ENCODE measurements around the gene ANKRD34A. TPM values are rescaled to one million over a fixed set of nuclear protein-coding genes. Genes with fewer than 3 reads are reported as not detected.
A peak's percentile ranks its signal among the peaks of the same experiment; 100 is the strongest.

ANKRD34A gene
- total RNA-seq, 1 experiment from 2014 or later: 1.6 TPM

DNA sequence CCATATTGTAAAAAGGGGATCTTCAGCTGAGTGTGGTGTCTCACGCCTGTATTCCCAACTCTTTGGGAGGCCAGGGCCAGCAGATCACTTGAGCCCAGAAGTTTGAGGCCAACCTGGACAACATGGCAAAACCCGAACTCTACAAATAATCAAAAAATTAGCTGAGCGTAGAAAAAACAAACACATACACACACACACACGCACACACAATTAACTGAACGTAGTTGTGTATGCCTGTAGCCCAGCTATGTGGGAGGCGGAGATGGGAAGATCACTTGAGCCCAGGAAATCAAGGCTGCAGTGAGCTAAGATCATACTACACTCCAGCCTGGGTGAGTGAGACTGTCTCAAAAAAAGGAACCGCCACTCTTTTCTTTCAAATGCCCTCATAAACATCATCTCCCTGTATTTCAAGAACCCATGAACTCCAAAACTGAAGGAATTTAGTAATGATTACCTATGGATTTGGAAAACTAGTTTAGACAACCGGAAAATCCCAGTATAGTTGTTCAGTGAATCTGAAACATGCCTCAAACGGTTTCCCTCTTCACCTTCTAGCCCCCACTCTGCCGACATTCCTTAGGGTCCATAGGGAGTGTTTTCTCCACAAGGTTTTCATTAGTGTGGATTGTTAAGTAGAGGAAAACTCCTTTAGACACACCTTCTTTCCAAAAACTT is 27.5 kb upstream of the ANKRD34A start:
- no peak for DNase-seq (ENCODE audit: extremely low read depth, low read depth)

DNA sequence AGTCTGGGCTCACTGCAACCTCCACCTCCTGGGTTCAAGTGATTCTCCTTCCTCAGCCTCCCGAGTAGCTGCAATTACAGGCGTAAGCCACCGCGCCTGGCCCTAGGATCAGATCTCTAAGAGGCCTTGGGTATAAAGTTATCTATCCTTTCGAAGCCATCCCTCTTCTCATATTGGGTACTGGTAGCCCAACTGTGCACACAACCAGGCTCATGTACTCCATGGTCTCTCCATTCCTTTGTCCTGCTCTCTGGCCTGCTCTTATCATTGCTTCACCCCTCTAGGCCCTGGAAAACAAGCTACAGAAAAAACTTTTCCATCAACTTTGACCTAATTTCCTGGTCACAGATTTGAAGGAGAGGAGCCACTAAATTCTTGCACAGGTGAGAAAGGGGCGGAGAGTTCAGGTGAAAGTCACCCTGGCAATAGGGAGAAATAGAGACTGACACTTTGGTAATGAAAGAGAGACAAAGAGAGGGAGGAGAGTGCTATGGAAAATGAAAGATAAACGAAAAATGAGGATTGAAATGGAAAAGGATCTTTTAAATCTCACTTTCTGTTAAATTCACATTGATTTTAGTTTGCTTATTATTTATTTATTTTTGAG is 26.0 kb upstream of the ANKRD34A start:
- DNase-seq (ENCODE audit: extremely low read depth, low read depth): no peak

DNA sequence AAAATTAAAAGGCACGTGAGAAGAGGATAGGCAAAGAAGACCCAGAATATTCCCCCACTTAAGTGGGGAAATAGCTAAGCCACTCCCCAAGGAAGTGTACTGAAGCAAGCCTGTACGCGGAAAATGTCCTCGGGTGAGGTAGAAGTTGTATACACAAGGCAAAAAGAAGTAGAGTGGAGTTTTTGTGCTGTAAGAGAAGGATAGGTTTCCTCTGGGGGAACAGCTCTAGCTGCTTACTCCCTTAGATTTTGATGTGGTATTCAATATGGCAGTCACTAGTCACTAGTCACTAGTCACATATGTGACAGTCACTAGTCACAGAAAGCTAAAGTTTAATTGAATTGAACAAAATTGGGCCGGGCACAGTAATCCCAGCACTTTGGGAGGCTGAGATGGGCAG is 24.4 kb upstream of the ANKRD34A start:
- no peak for DNase-seq (ENCODE audit: extremely low read depth, low read depth)

DNA sequence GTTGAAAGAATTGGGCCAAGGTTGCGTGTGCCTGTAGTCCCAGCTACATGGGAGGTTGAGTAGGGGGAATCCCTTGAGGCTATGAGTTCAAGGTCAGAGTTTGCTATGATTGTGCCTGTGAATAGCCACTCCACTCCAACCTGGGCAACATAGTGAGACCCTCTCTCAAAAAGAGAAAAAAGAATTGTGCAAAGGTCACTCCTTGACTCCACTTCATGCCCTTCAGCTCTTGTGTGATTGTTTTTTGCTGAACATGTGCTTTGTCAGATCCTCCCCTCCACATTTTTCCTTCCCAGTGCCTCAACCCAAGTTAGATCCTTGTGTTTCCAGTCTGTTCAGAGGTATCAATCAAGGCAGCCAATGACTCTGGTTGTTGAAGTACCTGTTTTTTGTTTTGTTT is 23.6 kb upstream of the ANKRD34A start:
- no peak for DNase-seq (ENCODE audit: extremely low read depth, low read depth)

DNA sequence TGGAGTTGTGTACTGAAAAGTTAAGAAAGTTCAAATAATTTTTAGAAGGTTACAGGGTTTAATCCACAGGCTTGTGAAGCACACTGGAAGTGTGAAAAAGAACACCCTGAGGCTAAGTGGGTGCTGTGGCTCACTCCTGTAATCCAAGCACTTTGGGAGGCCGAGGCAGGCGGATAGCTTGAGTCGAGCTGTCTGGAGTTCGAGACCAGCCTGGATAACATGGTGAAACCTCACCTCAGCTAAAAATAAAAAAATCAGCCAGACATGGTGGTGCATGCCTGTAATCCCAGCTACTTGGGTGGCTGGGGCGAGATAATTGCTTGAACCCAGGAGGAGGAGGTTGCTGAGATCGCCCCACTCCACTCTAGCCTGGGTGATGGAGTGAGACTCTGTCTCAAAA is 22.2 kb upstream of the ANKRD34A start:
- no peak for DNase-seq (ENCODE audit: extremely low read depth, low read depth)

DNA sequence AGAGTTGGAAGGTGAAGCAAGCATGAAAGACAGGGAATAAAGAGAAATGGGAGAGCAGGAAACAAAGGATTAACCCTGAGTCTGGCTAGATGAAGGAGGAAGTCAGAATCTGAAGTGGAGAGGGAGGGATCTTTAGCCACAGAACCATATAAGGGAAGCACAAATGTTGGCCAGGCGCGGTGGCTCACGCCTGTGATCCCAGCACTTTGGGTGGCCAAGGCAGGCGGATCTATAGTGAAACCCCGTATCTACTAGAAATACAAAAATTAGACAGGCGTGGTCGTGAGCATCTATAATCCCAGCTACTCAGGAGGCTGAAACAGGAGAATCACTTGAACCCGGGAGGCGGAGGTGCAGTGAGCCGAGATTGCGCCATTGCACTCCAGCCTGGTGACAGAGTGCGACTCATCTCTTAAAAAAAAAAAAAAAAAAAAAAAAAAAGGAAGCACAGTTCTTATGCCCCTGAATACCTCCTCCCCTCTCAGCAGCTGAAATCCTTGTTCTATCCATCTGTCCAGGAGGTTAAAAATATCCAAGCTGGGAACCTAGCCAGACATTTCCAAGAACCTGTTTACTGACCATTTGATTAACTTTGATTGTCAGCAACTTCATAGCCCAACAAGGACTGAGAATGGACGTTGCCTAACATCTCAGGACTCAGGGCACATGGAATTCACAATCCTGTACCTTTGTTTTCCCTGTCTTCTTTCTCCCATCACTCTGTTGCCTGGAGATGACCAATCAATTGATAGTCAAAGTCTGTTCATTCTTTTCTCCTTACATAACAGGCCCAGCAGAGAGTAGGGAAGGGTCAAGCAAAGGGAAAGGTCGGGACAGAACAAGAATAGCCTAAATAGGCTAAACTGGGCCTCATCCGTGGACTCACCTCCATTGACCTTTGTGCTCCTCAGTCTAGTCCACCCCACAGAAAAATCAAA is 21.4 kb upstream of the ANKRD34A start:
- no peak for DNase-seq (ENCODE audit: extremely low read depth, low read depth)

DNA sequence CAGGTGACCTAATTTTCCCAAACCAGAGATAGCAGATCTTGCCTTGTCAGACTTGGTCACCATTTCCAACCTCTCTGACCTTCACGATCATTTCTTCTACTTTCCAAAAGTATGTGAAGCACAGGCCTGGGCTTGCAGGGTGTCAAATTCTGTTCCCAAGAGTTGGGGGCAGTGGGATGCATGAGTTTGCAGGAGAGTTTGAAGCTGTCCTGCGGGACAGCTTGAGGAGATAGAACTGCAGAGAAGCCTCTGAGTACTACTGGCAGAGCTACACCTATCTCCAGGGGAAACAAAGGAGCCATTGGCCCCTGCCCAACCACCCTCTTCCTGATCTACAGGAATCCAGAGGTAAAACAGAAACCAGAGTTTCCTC is 20.7 kb upstream of the ANKRD34A start:
- no peak for DNase-seq (ENCODE audit: extremely low read depth, low read depth)

DNA sequence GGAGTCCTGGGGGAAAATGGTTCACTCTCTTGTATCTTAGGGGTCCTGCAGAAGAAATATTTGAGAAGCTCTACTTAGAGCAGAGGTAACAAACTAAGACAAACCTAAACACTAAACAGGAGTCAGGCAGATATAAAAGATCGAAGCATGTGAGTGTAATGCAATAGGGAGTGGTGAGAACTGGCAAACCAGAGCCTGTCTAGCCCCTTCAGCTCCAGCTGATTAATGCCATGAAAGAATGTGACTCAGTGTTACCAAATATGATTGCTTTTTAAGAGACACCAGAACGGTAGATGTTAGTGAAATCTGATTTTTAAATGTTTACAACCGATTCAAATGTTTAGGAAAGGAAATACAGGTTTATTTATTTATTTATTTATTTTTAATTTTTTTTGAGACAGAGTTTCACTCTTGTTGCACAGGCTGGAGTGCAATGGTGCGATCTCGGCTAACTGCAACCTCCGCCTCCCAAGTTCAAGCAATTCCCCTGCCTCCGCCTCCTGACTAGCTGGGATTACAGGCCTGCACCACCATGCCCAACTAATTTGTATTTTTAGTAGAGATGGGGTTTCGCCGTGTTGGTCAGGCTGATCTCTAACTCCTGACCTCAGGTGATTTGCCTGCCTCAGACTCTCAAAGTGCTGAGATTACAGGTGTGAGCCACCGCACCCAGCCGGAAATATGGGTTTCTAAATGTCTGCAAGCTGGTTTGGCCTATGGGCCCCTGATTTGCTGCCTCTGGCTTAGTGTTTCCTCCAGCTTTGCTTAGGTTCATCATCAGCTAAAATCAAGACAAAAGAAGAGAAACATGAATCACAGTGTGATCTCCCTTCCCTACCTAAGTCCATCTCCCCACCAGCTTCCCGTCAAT is 19.8 kb upstream of the ANKRD34A start:
- no peak for DNase-seq (ENCODE audit: extremely low read depth, low read depth)

DNA sequence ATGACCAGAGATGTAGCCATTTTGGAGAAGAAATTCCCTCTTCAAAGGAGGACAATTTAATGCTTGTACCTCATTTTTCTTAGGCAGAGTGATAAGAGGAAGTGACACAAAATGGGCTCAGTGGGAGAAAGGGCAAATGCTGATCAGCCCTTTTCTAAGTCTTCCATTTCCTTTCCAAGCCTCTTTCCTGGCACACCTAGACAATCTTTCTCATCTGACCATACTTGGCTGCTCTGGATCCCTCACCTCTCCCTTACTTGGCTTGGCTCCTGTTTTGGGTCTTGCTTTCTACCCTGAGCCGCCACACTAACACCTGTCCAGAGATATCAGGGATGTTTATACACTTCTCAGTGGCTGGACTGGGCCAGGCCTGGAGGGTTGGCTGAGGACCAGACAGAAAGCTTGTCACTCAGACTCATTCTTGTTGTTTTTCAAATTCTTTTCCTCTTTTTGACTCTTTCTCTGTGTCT is 18.9 kb upstream of the ANKRD34A start:
- no peak for DNase-seq (ENCODE audit: extremely low read depth, low read depth)

DNA sequence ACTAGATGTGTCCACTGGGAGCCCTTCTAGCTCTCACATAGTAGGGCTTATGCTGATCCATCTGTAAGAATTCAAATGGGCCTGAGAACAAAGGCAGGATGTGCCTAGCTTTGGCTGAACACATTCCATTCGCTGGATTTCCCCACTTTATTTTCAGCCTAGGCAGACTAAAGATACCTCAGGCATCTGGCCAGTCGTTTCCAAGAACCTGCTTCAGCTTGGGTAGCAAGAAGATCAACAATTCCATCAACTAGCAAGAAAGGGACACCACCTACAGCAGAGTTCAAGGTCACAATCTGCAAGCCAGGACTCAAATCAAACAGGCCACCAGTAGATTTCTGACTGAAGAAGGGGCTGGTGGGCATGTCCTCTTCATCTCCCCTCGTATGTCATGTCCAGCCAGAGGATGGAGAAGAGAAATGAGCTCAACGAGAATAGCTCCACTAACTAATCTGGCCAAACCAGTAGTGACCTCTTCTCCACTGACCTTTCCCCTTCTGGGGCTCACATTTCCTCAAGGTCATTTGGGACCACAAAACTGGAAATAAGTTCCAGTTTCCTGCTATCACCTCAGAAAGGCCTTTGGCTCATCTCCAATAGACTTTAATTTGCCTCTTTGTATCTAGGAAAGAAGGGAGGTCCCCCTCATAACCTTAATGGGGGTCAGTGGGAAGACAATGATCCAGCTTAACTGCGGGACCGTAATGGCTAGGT is 17.8 kb upstream of the ANKRD34A start:
- DNase-seq (ENCODE audit: extremely low read depth, low read depth): no peak

DNA sequence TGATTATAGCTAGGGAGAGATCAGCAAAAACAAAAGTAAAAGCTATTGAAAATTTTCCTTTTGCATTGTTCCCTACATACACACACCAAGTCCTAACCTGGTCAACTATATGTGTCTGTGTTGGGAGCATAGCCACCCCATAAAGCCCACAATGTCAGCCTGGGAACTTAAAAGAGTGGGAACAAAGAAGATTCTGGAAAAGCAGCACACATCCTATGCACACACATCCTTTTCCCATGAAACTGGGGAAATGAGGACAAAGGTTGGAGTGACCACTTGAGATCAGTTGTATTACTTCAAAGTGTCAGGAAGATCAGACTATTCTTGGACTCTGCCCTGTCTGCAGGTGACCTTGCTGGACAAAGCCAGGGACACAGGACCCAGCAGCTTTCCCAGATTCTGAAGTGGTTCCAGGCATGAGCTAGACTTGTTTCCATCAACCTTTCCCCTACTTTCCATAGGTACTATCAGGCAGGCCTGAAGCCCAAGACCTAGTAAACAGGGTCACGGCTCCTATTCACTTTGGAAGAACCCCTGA is 16.2 kb upstream of the ANKRD34A start:
- DNase-seq (ENCODE audit: extremely low read depth, low read depth): no peak

DNA sequence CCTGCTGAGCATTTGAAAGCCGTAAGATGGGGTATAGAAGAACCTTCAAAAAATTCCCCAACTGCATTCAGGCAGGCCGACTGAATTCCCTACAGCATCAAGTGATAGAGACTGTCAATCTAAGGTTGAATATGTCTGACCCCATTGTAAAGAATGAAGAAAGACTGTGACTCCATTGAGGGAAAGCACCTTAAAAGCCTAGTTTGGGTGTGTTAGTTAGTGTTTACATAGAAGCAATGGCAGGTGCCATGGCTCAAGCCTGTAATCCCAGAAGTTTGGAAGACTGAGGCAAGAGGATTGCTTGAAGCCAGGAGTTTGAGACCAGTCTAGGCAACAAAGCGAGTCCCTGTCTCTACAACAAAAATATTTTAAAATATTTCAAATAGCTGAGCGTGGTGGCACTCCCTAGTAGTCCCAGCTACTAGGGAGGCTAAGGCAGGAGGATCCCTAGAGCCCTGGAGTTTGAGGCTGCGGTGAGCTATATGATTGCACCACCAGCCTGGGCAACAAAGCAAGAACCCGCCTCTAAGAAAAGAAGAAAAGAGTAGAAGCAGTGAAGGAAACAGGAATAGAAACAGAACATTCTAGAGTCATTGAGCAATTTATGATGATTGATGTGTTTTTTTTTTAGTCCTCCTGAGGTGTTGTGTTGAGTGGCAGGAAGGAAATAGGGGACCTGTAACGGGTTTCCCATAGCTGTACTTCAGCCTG is 15.5 kb upstream of the ANKRD34A start:
- no peak for DNase-seq (ENCODE audit: extremely low read depth, low read depth)

DNA sequence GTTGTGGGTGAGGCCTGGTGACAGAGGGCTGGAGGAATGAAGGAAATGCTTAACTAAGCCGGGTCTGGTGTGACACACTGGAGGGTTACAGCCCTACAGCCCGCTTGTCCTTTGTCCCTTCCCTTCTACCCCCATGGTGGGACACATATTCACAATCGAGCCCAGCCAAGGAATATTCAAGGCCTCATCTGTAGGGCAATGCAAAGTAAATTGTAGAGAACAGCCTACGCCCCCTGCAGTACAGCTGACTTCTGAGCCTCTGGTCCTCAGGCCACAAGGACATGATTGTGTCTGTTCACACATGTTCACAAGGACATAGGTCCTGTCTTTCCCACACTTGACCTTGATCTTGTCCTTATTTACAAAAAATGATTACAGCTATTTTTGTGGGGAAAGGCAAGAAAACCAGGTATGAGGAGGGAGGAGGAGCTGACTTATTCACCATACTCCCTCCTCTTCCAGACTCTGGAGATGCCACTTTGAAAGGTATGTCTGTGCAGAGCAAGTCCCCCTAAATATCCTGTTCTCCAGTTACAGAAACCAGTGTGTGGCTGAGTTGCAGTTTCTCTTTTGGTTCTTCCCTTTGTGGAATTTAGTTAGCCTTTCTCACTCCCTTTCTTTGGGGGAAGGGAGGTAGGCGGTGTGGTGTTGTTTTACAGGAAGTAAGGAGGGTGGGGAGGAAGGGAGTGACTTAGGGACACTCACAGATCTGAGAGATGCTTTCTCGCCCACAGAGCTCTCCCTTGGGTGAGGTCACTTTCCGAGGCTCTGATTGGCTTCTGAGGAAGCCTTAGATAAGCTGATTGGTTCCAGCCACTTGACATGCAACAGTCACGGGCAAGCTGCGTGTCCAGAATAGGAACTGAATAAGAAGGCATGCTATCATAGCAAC is 14.7 kb upstream of the ANKRD34A start:
- DNase-seq (ENCODE audit: extremely low read depth, low read depth): peak; percentile 100

DNA sequence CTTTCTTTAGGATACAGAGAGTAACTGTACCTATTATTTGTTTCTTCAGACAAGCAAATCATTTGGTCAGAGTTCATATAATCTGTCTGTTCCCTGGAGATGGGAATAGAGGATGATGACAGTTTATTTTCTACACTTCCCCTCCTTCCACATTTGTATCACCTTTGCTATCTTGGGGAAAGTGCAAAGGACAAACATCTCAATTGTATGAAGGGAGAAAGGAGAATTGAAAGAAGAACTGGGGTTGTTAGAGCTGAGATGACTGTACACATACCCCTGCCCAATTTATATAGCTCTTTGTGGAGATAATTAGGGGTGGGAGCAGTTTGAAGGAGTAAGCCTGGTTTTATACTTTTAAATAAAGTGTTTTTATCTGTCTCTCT is 14.1 kb upstream of the ANKRD34A start:
- no peak for DNase-seq (ENCODE audit: extremely low read depth, low read depth)

DNA sequence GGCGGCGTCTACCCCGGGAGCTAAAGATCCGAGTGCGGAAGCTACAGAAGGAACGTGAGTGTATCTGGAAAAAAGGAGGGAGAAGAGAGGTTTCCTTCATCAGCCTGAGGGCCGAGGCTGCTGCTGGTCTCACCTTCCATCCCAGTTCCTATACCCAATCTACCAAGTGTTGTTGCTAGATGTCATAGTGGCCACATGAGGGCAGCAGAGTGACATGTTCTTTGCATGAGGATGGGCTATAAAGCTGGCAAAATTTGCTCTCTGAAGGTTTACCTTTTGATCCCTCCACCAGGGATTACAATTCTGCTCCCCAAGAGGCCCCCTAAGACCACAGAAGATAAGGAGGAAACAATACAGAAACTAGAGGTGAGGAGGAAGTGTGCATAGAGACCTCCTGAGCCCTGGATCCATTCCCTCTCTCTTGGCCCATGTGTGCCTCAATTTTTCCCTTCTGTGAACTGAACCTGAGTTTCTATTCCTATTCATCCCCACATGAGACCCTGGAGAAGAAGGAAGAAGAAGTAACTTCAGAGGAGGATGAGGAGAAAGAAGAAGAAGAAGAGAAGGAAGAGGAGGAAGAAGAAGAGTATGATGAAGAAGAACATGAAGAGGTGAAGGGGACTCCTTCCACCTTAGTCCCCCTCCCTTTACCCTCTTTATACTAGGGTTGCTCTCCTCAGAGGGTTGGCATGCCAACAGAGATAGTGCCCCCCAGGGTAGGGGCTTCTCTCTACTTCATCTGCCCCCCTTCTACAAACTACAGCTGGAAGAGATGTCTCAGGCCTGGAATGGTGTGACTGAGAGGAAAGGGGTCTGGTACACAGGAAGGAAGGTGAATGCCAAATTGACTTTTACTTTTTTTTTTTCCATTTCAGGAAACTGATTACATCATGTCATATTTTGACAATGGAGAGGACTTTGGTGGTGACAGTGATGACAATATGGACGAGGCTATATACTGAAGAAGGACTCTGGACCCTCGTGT is 13.4 kb upstream of the ANKRD34A start:
- DNase-seq (ENCODE audit: extremely low read depth, low read depth): peak; percentile 92

DNA sequence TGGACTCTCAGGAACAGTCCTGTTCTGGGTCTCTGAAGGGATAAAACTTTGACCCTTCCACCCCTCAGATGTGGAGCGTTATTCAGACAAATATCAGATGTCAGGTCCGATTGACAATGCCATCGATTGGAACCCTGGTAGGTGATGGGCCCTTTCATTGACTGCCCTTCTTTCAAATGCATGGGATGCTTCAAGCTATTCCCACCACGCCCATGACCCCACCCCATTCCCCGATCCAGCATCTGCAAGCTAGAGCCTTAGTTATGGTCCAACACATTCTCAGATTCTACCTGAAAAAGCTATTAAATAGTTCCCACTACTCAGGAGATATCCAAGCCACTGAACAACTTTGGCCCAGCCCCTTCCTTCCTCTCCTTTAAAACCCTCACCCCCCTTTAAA is 12.6 kb upstream of the ANKRD34A start:
- no peak for DNase-seq (ENCODE audit: extremely low read depth, low read depth)

DNA sequence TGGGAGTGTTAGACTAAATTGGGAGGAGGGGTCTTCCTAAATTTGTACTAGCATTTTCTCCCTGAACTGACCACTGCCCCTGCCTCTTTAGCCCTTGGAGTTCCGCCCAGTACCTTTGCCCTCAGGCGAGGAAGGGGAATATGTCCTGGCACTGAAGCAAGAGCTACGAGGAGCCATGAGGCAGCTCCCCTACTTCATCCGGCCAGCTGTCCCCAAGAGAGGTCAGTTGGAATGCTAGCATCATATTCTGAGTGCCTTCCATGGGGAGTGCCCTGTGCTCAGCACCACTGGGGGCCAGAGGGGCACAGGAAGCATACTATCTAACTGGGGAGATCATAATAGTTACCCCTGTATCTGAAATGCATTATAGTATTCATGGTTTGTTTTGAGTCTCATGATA is 10.8 kb upstream of the ANKRD34A start:
- no peak for DNase-seq (ENCODE audit: extremely low read depth, low read depth)
